Stimulated activated naive CD8-positive, alpha-beta T cell treated with anti-CD3 and anti-CD28 coated beads, Interleukin-15, amount 100 ng/mL, for 72 hours (primary cell): ENCODE measurements around the gene SIRPB1.
A peak's percentile ranks its signal among the peaks of the same experiment; 100 is the strongest.
"Not testable (repeated sequence)": the region's sequence is repeated elsewhere in the genome, so short reads cannot be mapped to it uniquely, and the experiment has no call there.

Source experiments
- ATAC-seq: fragments of 150-1000 bp; cut with Tn5 transposase; 2 replicates; pipeline ENCODE4 v1.10.0; 2021; ENCODE audit warnings: mild to moderate bottlenecking, moderate library complexity
- DNase-seq, 2 donors: peaks; one replicate each; pipeline ENCODE4 v3.0.0; 2021 to 2022
- H3K27ac Mint-ChIP-seq, 2 donors: one replicate each; pipeline ENCODE4 v1.8.0; 2022; ENCODE audit warnings: mild to moderate bottlenecking in 2 of 2, mixed read lengths in 2 of 2, moderate library complexity in 2 of 2
- H3K27me3 Mint-ChIP-seq: one replicate; pipeline ENCODE4 v1.8.0; 2022; ENCODE audit warnings: mixed read lengths
- H3K4me1 Mint-ChIP-seq: one replicate; pipeline ENCODE4 v1.8.0; 2022; ENCODE audit warnings: mild to moderate bottlenecking, mixed read lengths
- H3K4me3 Mint-ChIP-seq, 2 donors: one replicate each; pipeline ENCODE4 v1.8.0; 2022; ENCODE audit warnings: mild to moderate bottlenecking in 2 of 2, mixed read lengths in 2 of 2, moderate library complexity in 1 of 2
- H3K9me3 Mint-ChIP-seq, 2 donors: one replicate each; pipeline ENCODE4 v1.8.0; 2022; ENCODE audit warnings: mixed read lengths in 2 of 2

The SIRPB1 gene

GRCh38 chr20:1651268-1652058, 31.7 kb upstream of the SIRPB1 start:
- H3K27me3 Mint-ChIP-seq, result no peaks in the 10 kb centered on the region
- no peak for ATAC-seq
- peaks cover 5 to 8% of the 10 kb centered on the region in 2 donors for H3K9me3 Mint-ChIP-seq
- H3K4me3 Mint-ChIP-seq, result peak overlapping the region; percentile 21 to 28
- H3K27ac Mint-ChIP-seq, result peak overlapping the region in 1 of 2 donors; percentile 67
- H3K4me1 Mint-ChIP-seq, result peaks cover 59% of the 10 kb centered on the region
- DNase-seq, result no peak

DNA sequence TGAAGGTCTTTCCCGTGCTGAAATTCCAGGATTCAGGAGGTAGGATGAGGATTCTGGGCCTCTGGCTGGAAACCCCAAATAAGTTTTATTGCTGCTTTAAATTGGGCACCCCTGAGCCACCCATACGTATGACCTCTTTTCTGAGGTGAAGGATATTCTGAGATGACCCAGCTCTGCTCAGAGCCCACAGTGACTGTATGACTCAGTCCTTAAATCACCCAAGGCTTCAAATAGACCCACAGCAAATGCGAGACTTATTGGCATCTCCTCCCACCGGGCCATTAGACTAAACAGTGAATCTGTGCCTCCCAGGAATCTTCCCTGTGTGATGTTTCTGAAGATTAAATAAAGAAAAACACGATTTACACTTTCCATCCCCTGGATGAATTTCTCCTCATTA, 28.3 kb upstream of the SIRPB1 start:
- Mint-ChIP-seq H3K4me3 (peak overlapping the region in 1 of 2 donors; percentile 51), H3K27ac (no peak overlapping the region), H3K4me1 (peaks cover 31% of the 10 kb centered on the region), H3K9me3 (peaks cover 3 to 4% of the 10 kb centered on the region in 2 donors), H3K27me3 (no peaks in the 10 kb centered on the region)
- ATAC-seq, result peak; percentile 86
- no peak for DNase-seq

DNA sequence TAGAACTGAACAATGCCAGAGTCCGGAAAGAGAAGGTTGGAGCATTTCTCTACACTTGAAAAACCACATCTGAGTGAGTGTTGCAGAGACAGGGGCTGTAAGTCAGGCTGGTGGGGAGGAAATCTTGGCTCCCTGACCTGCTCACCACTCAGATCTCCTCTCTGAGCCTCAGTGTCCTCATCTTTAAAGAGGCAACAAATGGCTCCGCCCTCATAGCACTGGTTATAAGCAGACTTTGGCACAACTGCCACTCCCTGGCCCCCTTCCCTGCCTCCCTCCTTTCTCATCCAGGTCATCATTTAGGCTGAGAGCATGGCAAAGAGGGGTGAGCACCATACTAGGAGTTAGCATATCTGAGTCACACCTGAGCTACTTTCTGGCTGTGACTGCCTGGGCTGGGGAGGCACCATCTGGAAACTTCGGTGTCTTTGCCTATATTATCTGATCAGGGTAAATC, 27.2 kb upstream of the SIRPB1 start:
- ATAC-seq, result peak; percentile 80
- H3K27ac Mint-ChIP-seq, result peak overlapping the region in 1 of 2 donors; percentile 88
- peak overlapping the region; percentile 50 to 55 for H3K4me3 Mint-ChIP-seq
- DNase-seq, result peak in 1 of 2 donors; percentile 41
- H3K27me3 Mint-ChIP-seq, result no peaks in the 10 kb centered on the region
- peaks cover 22% of the 10 kb centered on the region for H3K4me1 Mint-ChIP-seq
- H3K9me3 Mint-ChIP-seq, result no peaks in the 10 kb centered on the region

DNA sequence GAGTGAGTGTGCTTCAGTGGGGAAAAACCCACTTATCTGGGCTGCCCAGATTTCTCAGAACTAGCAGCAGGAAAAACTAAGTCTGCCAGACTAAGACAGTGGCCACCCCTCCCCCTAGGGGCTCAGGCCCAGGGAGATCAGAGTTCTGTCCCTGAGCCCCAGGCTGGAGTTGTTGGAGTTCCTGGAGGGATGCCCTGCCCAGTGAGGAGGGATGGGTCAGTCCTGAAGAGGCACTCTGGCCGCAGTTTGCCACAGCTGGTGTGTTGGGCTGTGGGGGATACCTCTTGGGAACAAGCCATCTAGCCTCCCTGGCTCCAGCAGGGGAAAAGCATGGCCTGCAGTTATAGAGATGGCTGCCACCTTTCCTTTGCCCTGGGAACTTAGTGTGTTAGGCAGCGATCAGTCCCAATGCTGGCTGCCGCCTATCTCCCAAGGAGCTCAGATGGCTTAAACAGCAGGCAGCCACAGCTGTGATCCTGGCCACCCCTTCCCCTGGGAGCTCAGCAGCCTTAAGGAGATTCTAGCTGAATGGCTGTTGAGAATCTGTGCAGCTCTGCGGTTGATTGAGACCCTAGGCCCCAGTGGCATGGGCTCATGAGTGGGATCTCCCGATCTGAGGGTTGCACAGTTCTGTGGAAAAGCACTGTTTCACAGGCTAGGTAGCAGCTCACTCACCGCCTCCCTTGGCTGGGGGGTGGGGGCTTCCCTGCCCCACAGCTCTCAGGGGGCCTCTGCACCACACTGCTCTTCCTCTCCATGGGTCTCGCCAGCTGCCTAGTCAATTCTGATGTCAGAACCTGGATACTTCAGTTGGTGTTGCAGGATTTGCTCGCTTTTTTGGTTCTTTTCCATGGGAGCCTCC, 24.5 kb upstream of the SIRPB1 start:
- H3K4me3 Mint-ChIP-seq, result peak overlapping the region in 1 of 2 donors; percentile 9
- ATAC-seq (no peak), DNase-seq (no peak)
- H3K9me3 Mint-ChIP-seq, result peaks cover 0 to 11% of the 10 kb centered on the region in 2 donors
- H3K27me3 Mint-ChIP-seq, result no peaks in the 10 kb centered on the region
- H3K4me1 Mint-ChIP-seq, result no peaks in the 10 kb centered on the region
- H3K27ac Mint-ChIP-seq, result peak overlapping the region in 1 of 2 donors; percentile 30

DNA sequence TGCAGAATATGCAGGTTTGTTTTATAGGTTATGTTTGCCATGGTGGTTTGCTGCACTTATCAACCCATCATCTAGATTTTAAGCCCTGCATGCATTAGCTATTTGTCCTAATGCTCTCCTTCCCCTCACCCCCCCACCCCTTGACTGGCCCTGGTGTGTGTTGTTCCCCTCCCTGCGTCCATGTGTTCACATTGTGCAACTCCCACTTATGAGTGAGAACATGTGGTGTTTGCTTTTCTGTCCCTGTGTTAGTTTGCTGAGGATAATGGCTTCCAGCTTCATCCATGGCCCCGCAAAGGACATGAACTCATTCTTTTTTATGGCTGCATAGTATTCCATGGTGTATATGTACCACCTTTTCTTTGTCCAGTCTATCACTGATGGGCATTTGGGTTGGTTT, 18.8 kb upstream of the SIRPB1 start:
- H3K4me3 Mint-ChIP-seq, ATAC-seq, DNase-seq, H3K27me3 Mint-ChIP-seq, H3K27ac Mint-ChIP-seq: not testable (repeated sequence)
- Mint-ChIP-seq H3K4me1 (peaks cover 11% of the 10 kb centered on the region), H3K9me3 (peaks cover 0 to 15% of the 10 kb centered on the region in 2 donors)

DNA sequence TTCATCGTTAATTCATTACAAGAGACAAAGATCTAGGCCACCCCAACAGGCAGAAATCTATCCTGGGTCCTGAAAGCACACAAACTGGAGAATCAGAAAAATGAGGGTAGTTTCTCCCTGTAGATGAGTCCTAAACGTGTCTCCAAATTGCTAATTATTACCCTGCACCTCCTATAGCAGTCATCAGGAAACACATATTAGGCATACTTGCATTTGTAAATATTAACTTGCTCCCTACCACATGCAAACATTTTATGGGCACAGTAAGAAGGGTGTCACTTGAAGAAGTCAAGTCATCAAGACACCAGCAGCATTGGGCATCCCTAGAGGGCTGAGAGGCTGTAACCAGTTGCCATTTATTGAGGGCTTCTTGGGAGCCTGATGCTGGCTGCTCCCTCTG, 17.9 kb upstream of the SIRPB1 start:
- Mint-ChIP-seq H3K4me1 (peaks cover 19% of the 10 kb centered on the region), H3K27me3 (no peaks in the 10 kb centered on the region), H3K9me3 (peaks cover 0 to 15% of the 10 kb centered on the region in 2 donors), H3K27ac (peak overlapping the region in 1 of 2 donors; percentile 61), H3K4me3 (no peak overlapping the region)
- no peak for DNase-seq
- no peak for ATAC-seq

DNA sequence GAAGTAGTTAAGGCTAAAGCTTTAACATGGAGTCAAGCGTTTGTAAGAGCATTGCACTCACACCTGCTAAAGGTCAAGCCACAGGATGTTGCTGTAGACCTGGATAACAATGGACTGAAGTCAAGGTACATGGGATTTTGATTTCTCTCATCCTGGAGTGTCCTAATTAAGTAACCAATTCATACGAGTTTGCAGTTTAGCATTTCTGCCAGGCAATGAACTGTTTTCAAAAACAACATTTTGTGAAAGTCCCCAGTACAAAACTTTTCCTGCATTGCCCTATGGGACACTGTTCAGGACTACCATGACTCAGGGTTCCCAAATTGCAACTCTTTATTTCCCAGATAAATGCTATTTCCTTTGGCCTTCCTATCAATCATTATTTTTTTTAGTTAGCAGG, 17.4 kb upstream of the SIRPB1 start:
- no peak overlapping the region for H3K4me3 Mint-ChIP-seq
- no peak overlapping the region for H3K27ac Mint-ChIP-seq
- ATAC-seq (no peak), DNase-seq (no peak)
- H3K27me3 Mint-ChIP-seq, result no peaks in the 10 kb centered on the region
- H3K4me1 Mint-ChIP-seq, result peaks cover 25% of the 10 kb centered on the region
- H3K9me3 Mint-ChIP-seq, result peaks cover 0 to 15% of the 10 kb centered on the region in 2 donors

DNA sequence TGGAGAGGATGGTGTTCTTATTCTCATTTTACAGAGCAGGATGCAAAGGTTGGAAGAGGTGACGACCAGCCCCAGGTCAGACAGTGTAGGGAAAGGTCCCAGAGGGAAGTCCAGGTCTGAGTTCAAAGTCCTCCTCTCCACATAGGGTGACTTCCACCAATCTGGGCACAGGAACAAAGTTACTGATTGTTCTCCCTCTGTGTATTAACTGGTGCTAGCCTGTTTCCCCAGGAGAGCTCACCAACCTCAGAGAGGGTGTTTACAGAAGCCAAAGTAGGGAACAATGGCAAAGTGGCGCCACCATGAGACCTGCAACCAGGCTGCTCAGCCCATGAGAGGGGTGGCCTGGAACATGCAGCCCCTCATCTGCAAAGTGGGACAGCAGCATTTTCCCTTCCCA, 16.8 kb upstream of the SIRPB1 start:
- DNase-seq (no peak), ATAC-seq (no peak)
- H3K4me3 Mint-ChIP-seq, result peak overlapping the region in 1 of 2 donors; percentile 6
- H3K4me1 Mint-ChIP-seq, result peaks cover 31% of the 10 kb centered on the region
- peaks cover 0 to 15% of the 10 kb centered on the region in 2 donors for H3K9me3 Mint-ChIP-seq
- peak overlapping the region in 1 of 2 donors; percentile 82 for H3K27ac Mint-ChIP-seq
- H3K27me3 Mint-ChIP-seq, result no peaks in the 10 kb centered on the region

DNA sequence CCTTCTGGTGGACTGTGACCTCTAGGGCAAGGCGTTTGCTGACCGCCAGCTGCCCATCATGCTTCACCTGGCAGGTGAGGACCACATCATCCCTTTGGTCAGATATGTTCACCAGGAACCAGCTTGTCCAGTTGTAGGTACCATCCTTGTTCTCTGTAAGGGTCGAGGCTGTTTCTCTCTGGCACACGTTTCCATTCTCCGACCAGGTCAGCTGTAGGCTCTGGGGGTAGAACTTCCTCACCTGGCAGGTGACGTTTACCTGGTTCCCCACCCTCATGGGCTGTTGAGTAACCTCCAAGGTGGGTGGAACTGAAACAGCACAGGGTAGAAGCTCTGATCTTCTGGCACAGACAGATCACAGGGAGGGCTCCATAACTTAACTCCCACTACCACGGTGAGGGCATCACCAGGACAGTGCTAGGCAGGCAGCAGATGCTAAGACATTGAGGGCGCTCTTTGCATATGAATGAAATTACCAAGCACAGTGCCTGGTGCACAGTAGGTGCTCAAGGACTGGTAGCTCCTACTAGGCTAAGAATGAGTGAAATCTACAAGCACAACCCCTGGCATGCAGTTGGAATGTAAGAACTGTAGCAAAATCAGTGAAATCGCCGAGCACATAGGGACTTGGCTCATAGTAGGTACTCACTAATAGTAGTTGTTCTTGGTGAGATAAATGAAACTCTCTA, 15.6 kb upstream of the SIRPB1 start:
- H3K4me3 Mint-ChIP-seq, result no peak overlapping the region
- H3K4me1 Mint-ChIP-seq, result peaks cover 43% of the 10 kb centered on the region
- peaks cover 0 to 10% of the 10 kb centered on the region in 2 donors for H3K9me3 Mint-ChIP-seq
- peak overlapping the region in 1 of 2 donors; percentile 56 for H3K27ac Mint-ChIP-seq
- DNase-seq (no peak), ATAC-seq (no peak)
- no peaks in the 10 kb centered on the region for H3K27me3 Mint-ChIP-seq

DNA sequence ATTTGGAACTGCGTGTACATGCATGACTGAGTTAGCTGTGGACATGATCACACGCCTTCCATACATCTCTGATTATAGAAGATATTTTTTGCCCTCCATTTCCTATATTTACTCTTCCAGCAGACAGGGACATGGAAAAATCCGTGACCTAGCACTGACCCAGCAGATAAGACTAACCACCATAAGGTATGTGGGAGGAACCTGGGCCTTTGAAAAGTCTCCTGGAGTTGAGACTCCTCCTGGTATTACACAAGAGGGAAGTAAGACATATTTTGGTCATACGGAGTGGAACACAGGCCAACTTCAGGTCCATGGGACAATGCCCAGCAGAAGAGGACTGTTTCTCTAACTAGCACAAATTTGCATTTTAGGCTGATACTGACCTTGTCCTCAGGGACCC, 13.7 kb upstream of the SIRPB1 start:
- peaks cover 62% of the 10 kb centered on the region for H3K4me1 Mint-ChIP-seq
- ATAC-seq (no peak), DNase-seq (no peak)
- no peak overlapping the region for H3K4me3 Mint-ChIP-seq
- H3K9me3 Mint-ChIP-seq, result no peaks in the 10 kb centered on the region
- no peaks in the 10 kb centered on the region for H3K27me3 Mint-ChIP-seq
- no peak overlapping the region for H3K27ac Mint-ChIP-seq

- DNase-seq (peak; percentile 55 to 66), ATAC-seq (peak; percentile 98)
- H3K4me1 Mint-ChIP-seq, result peaks cover 75% of the 10 kb centered on the region
These were observed 12.4 kb upstream of the SIRPB1 start for GRCh38 chr20:1632178-1632577.

DNA sequence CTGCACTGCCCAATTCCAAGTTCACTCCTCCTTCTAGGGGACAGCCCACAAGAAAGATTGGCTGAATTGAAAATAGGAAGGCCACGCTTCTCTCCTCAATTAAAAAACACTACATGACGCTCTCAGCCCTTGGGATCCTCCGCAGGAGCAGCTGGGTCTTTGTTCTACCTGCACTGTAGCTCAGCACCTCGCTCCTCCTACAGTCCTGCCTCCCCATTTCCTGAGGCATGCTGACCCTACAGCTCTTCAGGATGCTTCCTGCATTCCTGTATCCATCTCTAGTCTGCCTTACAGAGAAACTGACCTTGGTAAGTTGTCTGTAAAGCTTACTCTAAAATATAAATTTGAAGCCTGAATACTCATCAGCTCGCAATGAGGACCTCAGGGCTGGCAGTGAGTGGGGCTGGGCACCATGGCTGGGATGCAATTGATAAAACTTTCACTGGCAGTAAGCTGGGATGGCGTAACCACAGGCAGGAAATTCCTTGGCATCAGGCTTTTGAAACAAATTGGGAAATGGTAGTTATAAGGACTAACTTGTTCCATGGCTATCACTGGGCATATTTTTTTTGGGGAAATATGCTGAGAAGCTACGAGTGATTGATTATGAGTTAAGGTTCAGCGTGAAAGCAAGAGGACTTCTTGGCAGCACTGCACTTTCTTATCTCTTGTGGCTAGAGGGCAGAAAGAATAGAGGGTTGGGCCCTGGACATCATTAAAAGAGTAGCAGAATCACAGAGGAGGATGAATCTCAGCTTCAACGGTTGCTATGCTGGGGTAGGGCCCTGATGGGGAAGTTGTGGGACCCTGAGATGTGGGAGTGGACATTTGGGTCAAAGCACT, 11.7 kb upstream of the SIRPB1 start:
- ATAC-seq (peak; percentile 34), DNase-seq (no peak)
- H3K9me3 Mint-ChIP-seq, result no peaks in the 10 kb centered on the region
- H3K4me1 Mint-ChIP-seq, result peaks cover 82% of the 10 kb centered on the region
- H3K27ac Mint-ChIP-seq, result peak overlapping the region; percentile 79 to 97
- H3K27me3 Mint-ChIP-seq, result no peaks in the 10 kb centered on the region
- H3K4me3 Mint-ChIP-seq, result peak overlapping the region; percentile 44 to 75

More at GRCh38 chr20:1632178-1632577, 12.4 kb upstream of the SIRPB1 start:
- H3K27me3 Mint-ChIP-seq, result no peaks in the 10 kb centered on the region
- peak overlapping the region; percentile 79 to 97 for H3K27ac Mint-ChIP-seq
- H3K4me3 Mint-ChIP-seq, result peak overlapping the region; percentile 44 to 75
- H3K9me3 Mint-ChIP-seq, result no peaks in the 10 kb centered on the region

- Mint-ChIP-seq H3K9me3 (no peaks in the 10 kb centered on the region), H3K4me1 (peaks cover 95% of the 10 kb centered on the region), H3K27ac (peak overlapping the region in 1 of 2 donors; percentile 42)
These were observed 10.4 kb upstream of the SIRPB1 start for GRCh38 chr20:1630186-1630585.

DNA sequence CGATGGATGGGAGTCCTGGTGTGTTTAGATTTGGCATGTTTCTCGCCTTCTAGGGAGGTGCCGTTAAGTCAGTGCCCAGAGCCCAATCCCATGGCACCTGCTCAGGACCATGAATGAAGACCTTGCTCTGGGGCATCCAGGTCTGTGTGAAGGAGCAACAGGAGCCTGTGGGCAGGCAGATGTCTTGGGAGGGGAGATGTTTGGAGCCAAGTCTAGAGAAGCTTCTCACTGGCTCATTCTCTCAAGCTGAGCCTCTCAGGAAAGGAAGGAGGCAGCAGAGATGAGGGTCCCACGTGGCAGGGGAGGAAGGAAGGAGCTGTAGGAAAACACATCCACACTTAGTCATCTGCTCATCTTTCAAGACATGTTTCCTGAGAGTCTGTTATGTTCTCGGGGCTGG, 9.5 kb upstream of the SIRPB1 start:
- DNase-seq (no peak), ATAC-seq (no peak)
- Mint-ChIP-seq H3K4me1 (peaks cover 100% of the 10 kb centered on the region), H3K4me3 (no peak overlapping the region), H3K9me3 (no peaks in the 10 kb centered on the region), H3K27ac (no peak overlapping the region), H3K27me3 (no peaks in the 10 kb centered on the region)

More at GRCh38 chr20:1630186-1630585, 10.4 kb upstream of the SIRPB1 start:
- ATAC-seq, result no peak
- H3K27me3 Mint-ChIP-seq, result no peaks in the 10 kb centered on the region
- DNase-seq, result no peak
- H3K4me3 Mint-ChIP-seq, result no peak overlapping the region
